Astrocyte (in vitro differentiated cells and primary cell): ENCODE measurements around the gene CFAP99. TPM values are rescaled to one million over a fixed set of nuclear protein-coding genes. Genes with fewer than 3 reads are reported as not detected.

ENCODE experiments used
- DNase-seq: peaks from one replicate; pipeline ENCODE4 v3.0.0-alpha.2; 2010; ENCODE audit warnings: low read depth
- FAIRE-seq: peaks from 2 replicates; lab custom pipeline; 2011; peaks lifted over from hg19 to GRCh38; lab: Jason Lieb, UNC
- H2AFZ ChIP-seq: 2 replicates; pipeline ENCODE4 v1.6.0; 2012; ENCODE audit warnings: low read depth, low read length, inconsistent platforms
- H3K27ac ChIP-seq: 2 replicates; pipeline ENCODE4 v1.5.1; 2011; ENCODE audit warnings: low read depth, low read length, inconsistent platforms
- H3K27me3 ChIP-seq: 2 replicates; pipeline ENCODE4 v1.6.0; 2011; ENCODE audit warnings: low read length, inconsistent platforms; ENCODE audit not compliant: insufficient read depth
- H3K36me3 ChIP-seq: 2 replicates; pipeline ENCODE4 v1.5.1; 2011; ENCODE audit warnings: low read length, inconsistent platforms; ENCODE audit not compliant: insufficient read depth
- H3K4me1 ChIP-seq: 2 replicates; pipeline ENCODE4 v1.5.1; 2011; ENCODE audit warnings: low read length, inconsistent platforms; ENCODE audit not compliant: insufficient read depth
- H3K4me2 ChIP-seq: 2 replicates; pipeline ENCODE4 v1.6.0; 2012; ENCODE audit warnings: low read length, inconsistent platforms
- H3K4me3 ChIP-seq: 2 replicates; pipeline ENCODE4 v1.5.1; 2011; ENCODE audit warnings: low read depth, mild to moderate bottlenecking, low read length, inconsistent platforms; ENCODE audit not compliant: insufficient read depth
- H3K79me2 ChIP-seq: 2 replicates; pipeline ENCODE4 v1.6.0; 2012; ENCODE audit warnings: mild to moderate bottlenecking, low read length, inconsistent platforms; ENCODE audit not compliant: insufficient read depth
- H3K9ac ChIP-seq: 2 replicates; pipeline ENCODE4 v1.6.0; 2012; ENCODE audit warnings: mild to moderate bottlenecking, low read length, inconsistent platforms
- H3K9me3 ChIP-seq: 2 replicates; pipeline ENCODE4 v1.5.1; 2012; ENCODE audit warnings: low read depth, mild to moderate bottlenecking, low read length, inconsistent platforms; ENCODE audit not compliant: insufficient read depth
- H4K20me1 ChIP-seq: 2 replicates; pipeline ENCODE4 v1.6.0; 2012; ENCODE audit warnings: low read length, inconsistent platforms; ENCODE audit not compliant: insufficient read depth
- H3K27ac Mint-ChIP-seq: one replicate; pipeline ENCODE4 v1.8.0; 2021; ENCODE audit warnings: mild to moderate bottlenecking, mixed read lengths; ENCODE audit not compliant: unreplicated experiment
- H3K27me3 Mint-ChIP-seq: one replicate; pipeline ENCODE4 v1.8.0; 2021; ENCODE audit warnings: low read depth, mixed read lengths; ENCODE audit not compliant: unreplicated experiment
- H3K36me3 Mint-ChIP-seq: one replicate; pipeline ENCODE4 v1.8.0; 2021; ENCODE audit warnings: low read depth, mixed read lengths; ENCODE audit not compliant: unreplicated experiment
- H3K4me1 Mint-ChIP-seq: one replicate; pipeline ENCODE4 v1.8.0; 2021; ENCODE audit warnings: low read depth, mixed read lengths; ENCODE audit not compliant: unreplicated experiment
- H3K4me3 Mint-ChIP-seq: one replicate; pipeline ENCODE4 v1.8.0; 2021; ENCODE audit warnings: mild to moderate bottlenecking, moderate library complexity, mixed read lengths; ENCODE audit not compliant: unreplicated experiment
- H3K9me3 Mint-ChIP-seq: one replicate; pipeline ENCODE4 v1.8.0; 2021; ENCODE audit warnings: mild to moderate bottlenecking, mixed read lengths; ENCODE audit not compliant: unreplicated experiment
- CTCF ChIP-seq: IDR thresholded peaks from 2 replicates; pipeline ENCODE4 v1.5.1; 2011; ENCODE audit warnings: low read depth, mild to moderate bottlenecking, inconsistent platforms, low read length, moderate library complexity; ENCODE audit not compliant: insufficient read depth
- EZH2 ChIP-seq: IDR thresholded peaks from 2 replicates; pipeline ENCODE4 v1.6.1; 2012; ENCODE audit warnings: mild to moderate bottlenecking, low read length, inconsistent platforms; ENCODE audit not compliant: insufficient read depth
- total RNA-seq: library from RNA; stranded (reverse); gene quantifications from 2 replicates; pipeline ENCODE4 v1.2.1, GENCODE V29; 2021

CFAP99 gene
- total RNA-seq, 1 donor from 2014 or later, result not detected

- peaks cover 9% of the 10 kb centered on the region for H3K4me1 Mint-ChIP-seq
- H3K27me3 Mint-ChIP-seq, result peaks cover 14% of the 10 kb centered on the region
- peaks cover 16% of the 10 kb centered on the region for H3K4me1 ChIP-seq
- H2AFZ ChIP-seq, result peak within 1 kb of the TSS; percentile 90
- H3K79me2 ChIP-seq, result peaks cover 60% of the 10 kb centered on the region
- H3K4me3 Mint-ChIP-seq, result peak within 1 kb of the TSS; percentile 99
- TF ChIP-seq EZH2, result no peak
- no peak for TF ChIP-seq CTCF
- H3K4me2 ChIP-seq, result peak within 1 kb of the TSS; percentile 89
- H3K27me3 ChIP-seq, result no peaks in the 10 kb centered on the region
- H3K27ac Mint-ChIP-seq, result peak within 1 kb of the TSS; percentile 86
- H3K4me3 ChIP-seq, result peak within 1 kb of the TSS; percentile 95
- no peaks in the 10 kb centered on the region for H3K9me3 ChIP-seq
- H3K27ac ChIP-seq, result peak within 1 kb of the TSS; percentile 78
- peaks cover 25% of the 10 kb centered on the region for H3K36me3 Mint-ChIP-seq
- H3K9me3 Mint-ChIP-seq, result peaks cover 4% of the 10 kb centered on the region
- peaks cover 8% of the 10 kb centered on the region for H3K36me3 ChIP-seq
- DNase-seq, result peak; percentile 94
- peaks cover 38% of the 10 kb centered on the region for H4K20me1 ChIP-seq
- FAIRE-seq, result no peak
- peak within 1 kb of the TSS; percentile 92 for H3K9ac ChIP-seq
These were observed 49.9 kb downstream of the CFAP99 start, which contains the start of gene RNF4 for GRCh38 chr4:2468456-2469191. Gene RNF4, plus strand, starts transcription at chr4:2469106. Its CDS starts 21,388 bp downstream, at chr4:2490494.

GRCh38 chr4:2469192-2469984 is 50.6 kb downstream of the CFAP99 start:
- Histone ChIP-seq H3K27ac (peak overlapping the region; percentile 64), H2AFZ (peak overlapping the region; percentile 72)

More at GRCh38 chr4:2469192-2469984, 50.6 kb downstream of the CFAP99 start:
- Mint-ChIP-seq H3K27me3 (peaks cover 8% of the 10 kb centered on the region), H3K4me1 (peaks cover 9% of the 10 kb centered on the region), H3K27ac (peak overlapping the region; percentile 86), H3K9me3 (peaks cover 4% of the 10 kb centered on the region), H3K36me3 (peaks cover 28% of the 10 kb centered on the region), H3K4me3 (peak overlapping the region; percentile 99)
- Histone ChIP-seq H4K20me1 (peaks cover 45% of the 10 kb centered on the region), H3K4me3 (peak overlapping the region; percentile 95), H3K79me2 (peaks cover 68% of the 10 kb centered on the region), H3K9me3 (no peaks in the 10 kb centered on the region), H3K4me2 (peak overlapping the region; percentile 89), H3K9ac (peak overlapping the region; percentile 92), H3K36me3 (peaks cover 8% of the 10 kb centered on the region), H3K27me3 (no peaks in the 10 kb centered on the region), H3K4me1 (peaks cover 16% of the 10 kb centered on the region)
- TF ChIP-seq CTCF, result no peak
- no peak for TF ChIP-seq EZH2
- FAIRE-seq (no peak), DNase-seq (no peak)
